Measurements from ENCODE around the gene TGFBR1. TPM values are rescaled to one million over a fixed set of nuclear protein-coding genes. Genes with fewer than 3 reads are reported as not detected.

Gene TGFBR1
- total RNA-seq, 2 donors from 2014 or later, result 10.5 to 18.7 TPM

DNA sequence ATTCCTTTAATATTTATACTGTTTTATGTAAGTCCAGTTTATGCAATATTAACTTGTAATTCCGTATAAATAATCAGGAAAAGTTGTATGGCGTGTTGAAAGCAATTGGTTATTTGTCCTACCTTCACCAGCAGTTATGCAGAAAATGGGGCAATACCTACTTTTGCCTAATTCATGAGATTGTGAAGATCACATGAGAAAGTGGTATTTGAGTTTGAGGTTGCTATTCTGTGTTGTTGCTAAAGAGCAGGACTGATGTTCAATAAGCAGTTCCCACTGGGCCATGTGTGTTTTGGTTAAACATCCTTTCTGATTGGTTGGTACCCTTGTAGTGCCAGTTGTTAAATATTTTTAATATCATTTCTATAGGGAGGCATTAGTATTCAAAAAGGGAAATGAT, 3.2 kb downstream of the TGFBR1 start:
- no peak for ATAC-seq
- DNase-seq, result no peak
- WGBS, 2 donors, result 79 to 88% methylated on average over 2 of the region's 2 CpGs
- intact Hi-C loops (cut with DNase I), result no loop called here
- no peaks in the 10 kb centered on the region for H3K27me3 ChIP-seq
- H3K36me3 ChIP-seq (replicated peaks in 1 of 2; ENCODE audit: insufficient read depth in 1 of 2, low read depth in 2 of 2), result no peaks in the 10 kb centered on the region
- peaks cover 20% of the 10 kb centered on the region for H3K4me1 ChIP-seq
- no peak overlapping the region for H3K27ac ChIP-seq
- no peak overlapping the region for H3K4me3 ChIP-seq
- no peak for TF ChIP-seq POLR2A (IDR thresholded peaks at IDR 0.05)
- TF ChIP-seq, protein P1, sequence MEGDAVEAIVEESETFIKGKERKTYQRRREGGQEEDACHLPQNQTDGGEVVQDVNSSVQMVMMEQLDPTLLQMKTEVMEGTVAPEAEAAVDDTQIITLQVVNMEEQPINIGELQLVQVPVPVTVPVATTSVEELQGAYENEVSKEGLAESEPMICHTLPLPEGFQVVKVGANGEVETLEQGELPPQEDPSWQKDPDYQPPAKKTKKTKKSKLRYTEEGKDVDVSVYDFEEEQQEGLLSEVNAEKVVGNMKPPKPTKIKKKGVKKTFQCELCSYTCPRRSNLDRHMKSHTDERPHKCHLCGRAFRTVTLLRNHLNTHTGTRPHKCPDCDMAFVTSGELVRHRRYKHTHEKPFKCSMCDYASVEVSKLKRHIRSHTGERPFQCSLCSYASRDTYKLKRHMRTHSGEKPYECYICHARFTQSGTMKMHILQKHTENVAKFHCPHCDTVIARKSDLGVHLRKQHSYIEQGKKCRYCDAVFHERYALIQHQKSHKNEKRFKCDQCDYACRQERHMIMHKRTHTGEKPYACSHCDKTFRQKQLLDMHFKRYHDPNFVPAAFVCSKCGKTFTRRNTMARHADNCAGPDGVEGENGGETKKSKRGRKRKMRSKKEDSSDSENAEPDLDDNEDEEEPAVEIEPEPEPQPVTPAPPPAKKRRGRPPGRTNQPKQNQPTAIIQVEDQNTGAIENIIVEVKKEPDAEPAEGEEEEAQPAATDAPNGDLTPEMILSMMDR (IDR thresholded peaks at IDR 0.05), result no peak
- no peaks in the 10 kb centered on the region for H3K9me3 ChIP-seq

DNA sequence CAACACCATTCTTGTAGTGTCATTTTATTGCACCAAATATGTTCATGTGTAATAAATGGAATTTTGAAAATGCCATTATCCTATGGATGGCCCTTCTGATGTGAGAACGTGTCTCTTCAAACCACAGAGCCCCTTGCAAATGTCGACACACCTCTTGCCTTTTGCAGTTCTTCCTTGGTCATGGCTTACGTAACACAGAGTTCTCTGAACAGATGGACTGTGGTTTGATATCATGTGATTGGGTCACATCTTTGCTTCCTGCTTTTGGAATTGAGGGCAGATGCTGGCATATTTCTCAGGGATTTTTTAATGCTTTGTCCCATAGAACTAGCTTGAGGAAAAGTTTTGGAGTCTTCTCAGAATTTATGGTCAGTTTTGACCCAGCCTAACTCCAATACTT, 4.6 kb downstream of the TGFBR1 start:
- H3K4me3 ChIP-seq, result no peak overlapping the region
- 79 to 87% methylated on average over 3 of the region's 3 CpGs for WGBS, 2 donors
- TF ChIP-seq, protein P1 (IDR thresholded peaks at IDR 0.05), result no peak
- TF ChIP-seq POLR2A (IDR thresholded peaks at IDR 0.05), result no peak
- intact Hi-C loops (cut with DNase I), result no loop called here
- peak overlapping the region in 1 of 4 donors; percentile 10 for H3K27ac ChIP-seq
- peaks cover 19% of the 10 kb centered on the region for H3K4me1 ChIP-seq
- ATAC-seq, result no peak
- DNase-seq, result peak in 1 of 4 donors; percentile 56
- no peaks in the 10 kb centered on the region for H3K36me3 ChIP-seq (replicated peaks in 1 of 2; ENCODE audit: insufficient read depth in 1 of 2, low read depth in 2 of 2)
- H3K9me3 ChIP-seq, result no peaks in the 10 kb centered on the region
- no peaks in the 10 kb centered on the region for H3K27me3 ChIP-seq

DNA sequence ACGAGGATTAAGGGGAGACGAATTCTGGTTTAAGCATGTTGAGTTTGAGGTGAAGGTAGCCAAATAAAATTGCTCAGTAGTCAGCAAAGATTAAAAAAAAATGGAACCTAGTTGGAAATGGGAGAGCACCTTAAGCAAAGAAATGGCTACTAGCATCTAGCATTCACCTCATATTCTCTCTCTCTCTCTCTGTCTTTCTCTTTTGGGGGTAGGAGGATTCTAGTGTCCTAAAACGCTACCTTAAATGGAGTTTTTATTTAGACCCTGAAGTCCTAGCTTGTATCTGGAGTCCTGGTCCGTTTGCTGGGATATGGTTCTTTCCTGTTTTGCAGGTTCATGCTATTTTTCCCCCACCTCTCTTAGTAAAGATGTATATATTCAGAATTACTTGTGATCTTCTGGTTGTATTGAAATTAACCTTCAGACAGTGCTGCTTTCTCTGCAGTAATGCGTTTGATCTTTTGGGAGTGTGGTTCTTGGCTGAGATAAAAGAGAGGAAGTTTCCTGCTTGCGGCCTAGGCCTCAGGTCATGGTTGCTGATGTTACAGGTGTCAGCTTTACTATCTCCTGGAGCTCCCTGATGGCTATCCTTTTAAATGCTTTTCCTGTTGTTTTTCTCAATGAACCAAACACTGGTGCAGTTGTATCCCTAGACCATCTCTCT, 8.0 kb downstream of the TGFBR1 start:
- Histone ChIP-seq H3K4me1 (peaks cover 15% of the 10 kb centered on the region), H3K36me3 (replicated peaks in 1 of 2; ENCODE audit: insufficient read depth in 1 of 2, low read depth in 2 of 2) (no peaks in the 10 kb centered on the region), H3K9me3 (no peaks in the 10 kb centered on the region), H3K4me3 (no peak overlapping the region), H3K27me3 (no peaks in the 10 kb centered on the region), H3K27ac (no peak overlapping the region)
- ATAC-seq (no peak), DNase-seq (no peak)
- intact Hi-C loops (cut with DNase I), result no loop called here
- 76 to 87% methylated on average over 6 of the region's 6 CpGs for WGBS, 2 donors
- no peak for TF ChIP-seq POLR2A (IDR thresholded peaks at IDR 0.05)
- TF ChIP-seq, protein P1 (IDR thresholded peaks at IDR 0.05), result no peak

DNA sequence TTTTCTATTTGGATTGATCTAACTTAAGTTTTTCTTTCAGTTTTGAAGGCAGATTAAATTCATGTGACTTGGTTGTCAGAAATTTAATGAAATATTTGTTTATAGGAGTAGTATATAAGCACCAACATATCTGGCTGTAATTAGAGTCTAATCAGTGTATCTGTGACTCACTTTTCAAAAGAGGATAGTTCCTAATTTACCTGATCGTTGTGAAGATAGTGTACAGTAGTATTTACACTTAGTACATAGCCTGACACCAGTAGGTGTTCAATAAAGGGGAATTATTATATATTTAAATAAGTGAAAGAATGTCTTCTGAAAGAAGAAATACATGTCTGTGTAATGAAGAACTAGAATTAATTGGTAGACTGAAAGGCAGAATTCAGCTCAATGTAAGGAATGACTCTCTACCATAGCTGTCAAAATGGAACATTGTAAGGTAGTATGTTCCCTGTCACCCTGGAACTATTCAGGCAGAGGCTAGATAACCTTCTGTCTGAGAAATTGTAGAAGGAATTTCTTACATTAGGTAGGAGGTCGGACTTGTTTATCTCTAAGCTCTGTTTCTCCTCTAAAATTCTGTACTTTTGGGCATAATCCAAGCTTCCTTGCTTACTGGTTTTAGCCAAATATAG, 8.6 kb downstream of the TGFBR1 start:
- H3K27me3 ChIP-seq, result no peaks in the 10 kb centered on the region
- no peak overlapping the region for H3K4me3 ChIP-seq
- 63 to 77% methylated on average over 2 of the region's 2 CpGs for WGBS, 2 donors
- no peaks in the 10 kb centered on the region for H3K9me3 ChIP-seq
- H3K4me1 ChIP-seq, result peaks cover 15% of the 10 kb centered on the region
- ATAC-seq, result no peak
- DNase-seq, result no peak
- TF ChIP-seq, protein P1 (IDR thresholded peaks at IDR 0.05), result no peak
- no peak for TF ChIP-seq POLR2A (IDR thresholded peaks at IDR 0.05)
- no peak overlapping the region for H3K27ac ChIP-seq
- intact Hi-C loops (cut with DNase I), result no loop called here
- no peaks in the 10 kb centered on the region for H3K36me3 ChIP-seq (replicated peaks in 1 of 2; ENCODE audit: insufficient read depth in 1 of 2, low read depth in 2 of 2)

DNA sequence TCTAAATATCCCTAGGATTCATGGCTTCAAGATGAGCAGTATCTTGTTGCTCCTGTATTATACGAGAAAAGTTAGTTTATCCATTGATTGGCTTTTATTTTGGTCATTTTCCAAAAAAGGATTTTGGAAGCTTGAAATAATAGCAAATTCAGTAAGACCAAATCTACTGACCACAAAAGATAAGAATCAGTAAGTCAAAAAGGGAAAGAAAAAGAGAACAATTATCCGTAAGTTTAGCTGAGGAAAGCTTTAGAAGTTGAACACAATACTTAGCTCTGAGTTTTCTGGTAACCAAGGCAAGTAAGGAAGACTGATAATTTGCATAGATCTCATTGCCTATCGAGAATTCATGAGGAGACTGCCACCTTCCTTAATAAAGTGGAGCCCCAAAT, 9.1 kb downstream of the TGFBR1 start:
- Histone ChIP-seq H3K4me1 (peaks cover 15% of the 10 kb centered on the region), H3K27me3 (no peaks in the 10 kb centered on the region), H3K4me3 (no peak overlapping the region), H3K9me3 (no peaks in the 10 kb centered on the region), H3K36me3 (replicated peaks in 1 of 2; ENCODE audit: insufficient read depth in 1 of 2, low read depth in 2 of 2) (no peaks in the 10 kb centered on the region), H3K27ac (no peak overlapping the region)
- ATAC-seq (no peak), DNase-seq (no peak)
- 69 to 79% methylated on average over 3 of the region's 3 CpGs for WGBS, 2 donors
- intact Hi-C loops (cut with DNase I), result no loop called here
- TF ChIP-seq, protein P1 (IDR thresholded peaks at IDR 0.05), result no peak
- no peak for TF ChIP-seq POLR2A (IDR thresholded peaks at IDR 0.05)

Data from body of pancreas (tissue), 4 donors.